Measurements from ENCODE around the gene ASGR2.
"Not testable (repeated sequence)": the region's sequence is repeated elsewhere in the genome, so short reads cannot be mapped to it uniquely, and the experiment has no call there.

The ASGR2 gene

DNA sequence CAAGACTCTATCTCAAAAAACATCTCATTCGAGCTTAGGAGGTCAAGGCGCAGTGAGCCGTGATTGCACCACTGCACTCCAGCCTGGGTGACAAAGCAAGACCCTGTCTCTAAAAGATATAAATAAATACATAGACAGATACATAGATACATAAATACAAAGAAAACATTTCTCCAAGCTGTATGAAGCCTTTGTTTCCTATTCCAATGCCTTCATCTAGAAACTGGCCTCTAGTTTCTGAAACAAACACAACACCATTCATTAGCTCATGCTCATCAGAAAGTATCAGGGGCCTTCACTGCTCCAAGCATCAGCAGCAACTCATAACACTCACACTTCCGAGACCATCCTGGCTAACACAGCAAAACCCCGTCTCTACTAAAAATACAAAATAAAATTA is 10.3 kb upstream of the ASGR2 start:
- DNase-seq (ENCODE audit: low read depth) = no peak

DNA sequence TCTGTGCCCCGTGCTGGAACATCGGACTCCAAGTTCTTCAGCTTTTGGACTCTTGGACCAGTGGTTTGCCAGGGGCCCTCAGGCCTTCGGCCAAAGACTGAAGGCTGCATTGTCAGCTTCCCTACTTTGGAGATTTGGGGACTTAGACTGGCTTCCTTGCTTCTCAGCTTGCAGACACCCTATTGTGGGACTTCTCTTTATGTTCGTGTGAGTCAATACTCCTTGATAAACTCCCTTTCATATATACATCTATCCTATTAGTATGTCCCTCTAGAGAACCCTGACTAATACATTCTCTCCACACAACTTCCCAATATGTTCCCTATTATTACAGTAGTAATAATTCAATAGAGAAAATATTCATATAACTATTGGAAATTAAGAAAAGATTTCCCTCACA is 9.2 kb upstream of the ASGR2 start:
- no peak for DNase-seq (ENCODE audit: low read depth)

DNA sequence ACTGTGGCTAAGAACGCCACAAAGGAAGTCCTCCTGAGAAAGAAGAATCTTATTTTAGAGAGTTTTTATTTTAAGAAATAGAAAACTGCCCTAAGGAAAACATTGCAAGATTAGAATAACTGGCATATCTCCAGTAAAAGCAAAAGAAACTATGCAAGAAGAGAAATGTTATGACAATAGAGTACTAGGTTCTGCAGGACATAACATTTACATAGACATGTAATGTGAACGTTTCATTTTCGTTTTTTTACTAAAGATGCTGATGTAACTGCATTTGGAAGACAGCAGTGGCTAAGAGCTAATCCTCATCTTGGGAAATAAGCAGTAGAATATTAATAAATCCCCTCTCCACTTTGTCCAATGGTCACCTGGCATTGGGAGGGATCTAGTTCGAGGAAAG is 7.8 kb upstream of the ASGR2 start:
- DNase-seq (ENCODE audit: low read depth) = no peak

DNA sequence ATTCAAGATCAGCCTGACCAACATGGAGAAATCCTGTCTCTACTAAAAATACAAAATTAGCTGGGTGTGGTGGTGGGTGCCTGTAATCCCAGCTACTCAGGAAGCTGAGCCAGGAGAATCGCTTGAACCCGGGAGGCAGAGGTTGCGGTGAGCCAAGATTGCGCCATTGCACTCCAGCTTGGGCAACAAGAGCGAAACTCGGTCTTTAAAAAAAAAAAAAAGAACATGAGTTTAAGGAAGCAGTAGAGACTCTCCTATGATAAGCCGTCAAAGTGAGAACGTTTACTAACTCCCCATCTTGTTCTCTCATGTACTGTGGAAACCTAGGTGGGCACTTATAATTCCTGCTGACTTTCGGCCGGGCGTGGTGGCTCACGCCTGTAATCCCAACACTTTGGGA is 6.0 kb upstream of the ASGR2 start:
- not testable (repeated sequence) for DNase-seq (ENCODE audit: low read depth)

DNA sequence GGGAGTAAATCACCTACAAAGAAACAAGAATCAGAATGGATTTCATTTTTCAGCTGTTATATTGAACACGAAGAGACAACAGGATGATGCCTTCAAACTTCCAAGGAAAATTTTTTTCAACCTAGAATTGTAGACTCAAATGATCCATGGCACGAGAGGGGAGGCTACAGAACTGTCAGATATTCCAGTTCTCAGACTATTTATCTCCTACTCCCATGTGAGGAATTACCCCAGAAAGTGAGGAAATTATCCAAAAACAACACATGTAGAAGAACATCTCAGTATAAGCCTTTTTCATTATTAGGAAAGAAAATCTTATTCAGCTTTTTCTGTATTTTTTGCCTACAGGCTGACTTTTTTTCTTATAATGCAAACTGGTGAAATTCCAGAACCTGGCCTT is 5.5 kb upstream of the ASGR2 start:
- no peak for DNase-seq (ENCODE audit: low read depth)

DNA sequence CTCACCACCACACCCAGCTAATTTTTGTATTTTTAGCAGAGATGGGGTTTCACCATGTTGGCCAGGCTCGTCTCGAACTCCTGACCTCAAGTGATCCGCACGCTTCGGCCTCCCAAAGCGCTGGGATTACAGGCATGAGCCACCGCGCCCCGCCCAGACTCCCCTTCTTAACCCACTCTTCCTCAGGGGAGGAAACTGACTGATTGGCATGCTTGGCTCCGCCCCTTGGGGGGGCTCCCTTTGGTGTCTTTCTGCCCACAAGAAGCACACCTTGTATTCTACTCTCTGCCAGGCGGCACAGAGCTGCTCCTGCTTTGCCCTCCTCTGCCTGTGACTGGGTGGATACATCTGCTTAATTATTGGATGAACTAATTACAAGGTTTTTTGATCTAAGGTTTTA is 4.7 kb upstream of the ASGR2 start:
- DNase-seq (ENCODE audit: low read depth) = no peak

DNA sequence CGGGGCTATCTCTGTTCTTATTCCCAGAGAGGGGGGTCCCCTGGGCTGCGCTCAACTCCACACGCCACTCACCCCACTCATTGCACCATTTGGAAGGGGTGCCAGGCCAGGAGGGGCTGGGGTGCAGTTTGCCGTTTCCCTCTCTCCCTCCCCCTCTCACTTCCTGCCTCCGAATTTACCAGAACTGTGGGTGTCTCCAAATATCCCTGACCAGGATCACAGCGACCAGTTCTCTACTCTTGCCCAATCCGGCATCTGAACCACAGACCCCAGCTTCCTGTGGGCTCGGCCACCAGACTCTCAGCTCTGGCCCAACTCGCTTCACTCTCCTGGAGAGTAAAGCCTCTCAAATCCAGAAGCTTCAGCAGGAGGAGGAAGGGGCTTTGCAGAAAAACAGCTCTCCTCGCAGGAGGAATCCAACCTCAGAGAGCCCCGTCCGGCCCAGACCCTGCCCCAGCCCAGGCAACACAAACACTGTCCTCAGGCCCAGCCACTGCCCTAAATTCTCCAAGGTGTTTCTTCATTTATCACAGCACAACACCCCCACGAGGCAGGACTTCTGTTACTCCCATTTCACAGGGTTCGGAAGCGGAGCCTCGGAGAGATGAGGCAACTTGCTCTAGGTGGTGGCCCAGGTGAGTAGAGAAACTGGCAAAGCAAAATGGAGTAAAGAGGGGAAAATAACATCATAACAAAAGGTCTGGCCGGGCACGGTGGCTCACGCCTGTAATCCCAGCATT is 423 bp upstream of the ASGR2 start:
- DNase-seq (ENCODE audit: low read depth) = no peak

DNA sequence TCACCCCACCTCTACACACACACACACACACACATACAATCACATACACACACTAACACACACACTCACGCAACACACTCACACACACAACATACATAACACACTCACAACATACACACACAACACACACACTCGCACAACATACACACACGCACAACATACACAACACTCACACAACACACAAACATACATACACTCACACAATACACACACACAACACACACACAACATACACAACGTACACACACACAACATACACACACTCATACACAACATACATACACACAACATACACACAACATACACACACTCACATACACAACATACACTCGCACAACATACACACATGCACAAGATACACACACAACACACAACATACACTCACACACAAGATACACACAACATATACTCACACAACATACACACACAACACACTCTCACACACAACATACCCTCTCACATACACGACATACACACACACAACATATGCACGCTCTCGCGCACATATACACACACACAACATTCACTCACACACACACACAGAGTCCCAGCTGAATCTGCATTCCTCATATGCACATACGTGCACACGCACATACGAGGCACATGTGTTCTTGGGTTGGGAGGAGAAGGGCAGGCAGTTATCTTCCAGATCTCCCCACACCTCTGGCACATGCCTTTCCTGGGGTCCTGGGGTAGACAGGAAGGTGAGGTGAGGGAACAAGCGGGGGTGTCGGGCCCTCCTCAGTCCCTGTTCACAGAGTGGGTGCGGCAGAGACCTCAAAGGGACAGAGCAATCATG is 1.1 kb downstream of the ASGR2 start:
- no peak for DNase-seq (ENCODE audit: low read depth)

DNA sequence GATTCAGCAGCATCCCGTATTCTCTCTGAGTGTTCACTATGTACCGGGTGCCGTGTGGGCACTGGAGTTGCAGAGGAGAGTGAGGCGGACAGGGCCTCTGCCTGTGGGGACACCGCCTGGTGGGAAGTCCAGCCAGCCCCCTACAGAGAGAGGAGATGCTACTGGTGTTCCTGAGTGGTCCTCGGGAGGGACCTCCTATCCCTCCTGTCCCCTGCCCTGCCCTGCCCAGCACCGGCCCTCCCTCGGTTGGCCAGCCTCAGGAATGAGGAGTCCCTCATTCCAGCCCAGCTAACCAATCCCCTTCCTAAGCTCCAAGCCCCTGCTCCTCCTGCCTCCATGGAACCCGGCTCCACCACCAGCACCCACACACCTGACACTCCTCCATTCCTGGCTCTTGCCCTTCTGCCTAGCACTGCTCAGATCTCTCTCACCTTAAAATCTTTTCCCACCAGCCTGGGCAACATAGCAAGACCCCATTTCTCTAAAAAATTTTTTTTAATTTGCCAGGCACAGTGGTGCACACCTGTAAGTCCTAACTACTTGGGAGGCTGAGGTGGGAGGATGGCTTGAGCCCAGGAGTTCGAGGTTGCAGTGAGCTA is 2.0 kb downstream of the ASGR2 start:
- no peak for DNase-seq (ENCODE audit: low read depth)

DNA sequence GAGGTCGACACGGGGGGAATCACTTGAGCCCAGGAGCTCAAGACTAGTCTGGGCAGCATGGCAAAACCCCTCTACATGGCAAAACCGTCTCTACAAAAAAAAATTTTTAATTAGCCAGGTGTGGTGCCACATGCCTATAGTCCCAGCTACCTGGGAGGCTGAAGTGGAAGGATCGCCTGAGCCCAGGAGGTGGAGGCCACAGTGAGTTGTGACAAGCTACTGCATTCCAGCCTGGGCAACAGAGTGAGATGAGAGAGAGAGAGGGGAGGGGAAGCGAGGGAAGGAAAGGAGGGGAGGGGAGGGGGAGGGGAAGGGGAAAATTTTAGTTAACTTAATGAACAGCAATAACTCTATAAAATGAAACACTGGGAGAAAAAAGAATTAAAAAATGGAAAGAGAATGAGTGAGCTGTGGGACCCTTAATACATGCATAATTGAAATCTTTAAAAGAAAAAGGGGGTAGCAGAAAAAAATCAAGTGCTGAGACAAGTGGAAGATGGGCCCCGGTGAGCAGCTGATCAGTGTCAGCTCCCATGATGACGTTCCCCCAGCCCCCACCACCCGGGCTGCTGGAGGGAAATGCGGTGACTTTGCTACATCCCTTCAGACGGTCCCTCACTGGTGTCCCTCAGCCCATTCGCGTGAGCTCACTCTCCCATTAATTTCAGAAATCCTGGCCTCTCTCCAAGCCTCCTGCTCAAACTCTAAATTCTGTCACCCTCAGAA is 2.7 kb downstream of the ASGR2 start:
- DNase-seq (ENCODE audit: low read depth) = no peak

DNA sequence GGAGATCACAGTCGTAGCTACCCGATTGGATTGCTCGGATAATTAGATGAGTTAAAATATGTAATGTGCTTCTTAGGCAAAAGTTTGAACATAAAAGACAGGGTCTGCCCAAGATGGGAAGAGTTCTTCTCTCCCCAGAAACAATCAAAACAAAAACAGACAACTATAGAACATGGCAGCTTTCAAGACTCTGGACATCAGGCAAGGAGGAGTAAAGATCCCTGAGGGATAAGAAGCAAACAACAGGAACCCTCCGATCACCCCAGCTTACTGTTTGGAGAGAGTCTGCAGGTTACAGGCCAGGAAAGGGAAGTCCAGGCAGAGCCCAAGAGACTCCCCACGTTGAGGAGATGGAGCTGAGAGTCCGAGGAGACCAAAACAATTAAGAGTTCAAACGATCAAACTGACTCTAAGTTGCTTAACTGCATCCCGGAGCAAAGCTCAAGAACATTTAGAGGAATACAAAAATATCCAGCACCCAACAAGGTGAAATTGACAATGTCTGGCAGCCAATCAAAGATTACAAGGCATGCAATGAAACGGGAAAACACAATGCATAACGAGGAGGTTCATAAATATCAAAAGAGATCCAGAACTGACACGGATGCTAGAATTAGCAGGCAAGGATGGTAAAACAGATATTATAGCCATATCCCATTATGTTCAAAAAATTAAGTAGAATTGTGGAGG is 3.9 kb downstream of the ASGR2 start:
- DNase-seq (ENCODE audit: low read depth) = no peak

DNA sequence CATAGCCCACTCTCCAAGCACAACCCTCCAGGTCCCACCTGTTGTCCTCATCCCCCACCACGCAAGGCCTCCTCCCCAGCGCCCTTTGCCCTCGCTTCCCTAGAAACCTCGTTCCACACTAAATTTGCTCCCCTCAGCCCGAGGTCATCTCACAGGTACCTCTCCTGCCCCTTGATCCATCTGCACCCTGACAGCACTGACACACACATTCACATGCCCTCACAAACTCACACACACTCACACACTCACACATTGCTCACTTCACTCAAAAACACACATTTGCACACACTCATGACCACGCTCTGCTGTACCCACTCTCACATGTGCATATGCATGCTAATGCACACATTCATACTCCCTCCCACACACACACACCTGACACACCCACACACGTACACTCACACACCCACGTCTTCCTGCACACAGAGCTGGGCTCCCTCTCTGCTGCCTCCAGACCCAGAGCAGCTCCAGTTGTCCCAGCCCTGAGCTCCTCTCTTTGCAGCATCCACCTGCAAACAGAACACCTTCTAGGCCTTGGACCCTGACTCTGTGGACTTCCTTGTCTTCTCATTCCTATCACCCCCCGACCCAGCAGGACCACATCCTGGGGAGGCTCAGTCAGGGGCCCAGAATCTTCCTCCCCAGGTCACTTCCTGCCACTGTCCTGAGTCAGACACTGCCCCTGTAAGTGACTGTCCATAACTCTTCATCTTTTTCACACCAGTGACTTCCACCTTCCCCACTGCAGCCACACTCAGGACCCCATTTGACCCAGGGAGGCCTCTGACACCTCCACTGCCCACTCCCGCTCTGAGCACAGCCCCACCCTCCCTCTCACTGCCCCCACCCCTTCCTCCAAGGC is 4.9 kb downstream of the ASGR2 start:
- DNase-seq (ENCODE audit: low read depth) = no peak

DNA sequence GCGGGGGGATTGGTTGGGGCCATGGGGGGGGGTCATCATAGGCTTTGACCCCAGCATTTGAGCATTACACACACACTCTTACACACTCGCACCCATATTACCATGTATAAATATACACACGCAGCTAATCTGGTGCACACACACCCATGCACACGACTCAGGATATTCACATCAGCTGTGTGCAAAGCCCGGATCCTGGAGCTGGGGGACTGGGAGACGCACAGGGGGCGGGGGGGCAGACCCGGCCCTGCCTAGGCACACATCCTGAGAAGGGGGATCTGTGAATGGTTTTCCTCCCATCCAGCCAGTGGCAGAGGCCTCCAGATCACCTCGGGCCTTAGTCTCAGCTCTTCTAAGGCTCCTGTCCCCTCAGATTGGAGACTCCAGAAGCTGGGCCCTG is 5.6 kb downstream of the ASGR2 start:
- DNase-seq (ENCODE audit: low read depth) = no peak

DNA sequence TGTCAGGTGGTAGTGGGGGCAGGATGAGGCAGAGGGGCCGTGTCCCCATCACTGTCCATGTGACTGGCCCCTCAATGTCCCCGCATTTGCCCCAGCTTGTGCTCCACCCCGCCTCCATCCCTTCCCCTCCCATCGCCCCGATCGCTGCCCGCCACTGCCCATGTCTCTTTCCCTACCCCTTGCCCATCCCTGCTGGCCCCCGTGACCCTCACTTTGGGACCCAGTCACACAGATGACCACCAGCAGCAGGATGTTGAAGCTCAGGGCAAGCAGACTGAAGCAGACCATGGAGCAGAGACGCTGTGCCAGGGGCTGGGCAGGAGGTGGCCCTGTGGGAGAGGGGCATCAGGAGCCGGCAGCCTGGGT is 6.1 kb downstream of the ASGR2 start:
- no peak for DNase-seq (ENCODE audit: low read depth)

DNA sequence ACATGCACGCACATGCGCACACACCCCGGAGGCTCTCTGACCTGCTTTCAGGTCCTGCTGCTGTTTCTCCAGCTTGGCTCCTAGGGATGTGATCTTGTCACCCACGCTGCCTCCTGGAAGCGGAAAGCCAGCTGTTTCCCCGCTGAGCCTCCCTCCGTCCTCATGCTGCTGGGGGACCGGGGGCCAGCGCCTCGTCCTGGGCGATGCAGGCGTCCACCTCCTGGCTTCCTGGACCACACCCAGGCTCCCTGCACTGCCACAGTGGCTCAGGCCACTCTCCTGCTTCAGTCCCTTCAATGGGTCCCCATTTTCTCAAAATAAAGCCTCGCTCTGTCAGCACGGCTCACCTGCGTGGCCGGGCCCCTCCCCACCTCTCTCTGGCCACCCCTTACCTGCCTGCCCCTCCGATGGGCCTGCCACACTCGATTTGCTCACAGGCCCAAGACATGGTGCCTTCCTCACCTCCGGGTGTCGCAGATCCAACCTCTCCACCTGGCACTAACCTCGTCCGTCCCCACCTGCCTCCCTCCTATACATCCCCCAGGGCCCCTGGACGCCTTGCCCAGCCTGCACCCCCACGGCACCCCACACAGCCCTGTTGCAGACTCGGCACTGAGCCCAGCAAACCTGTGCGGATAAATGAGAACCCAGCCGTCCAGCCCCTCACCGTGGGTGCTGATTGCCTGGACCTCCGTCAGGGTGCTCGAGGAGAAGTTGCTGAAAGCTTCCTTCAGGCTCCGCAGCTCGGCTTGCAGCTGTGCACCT is 6.6 kb downstream of the ASGR2 start:
- DNase-seq (ENCODE audit: low read depth) = no peak

DNA sequence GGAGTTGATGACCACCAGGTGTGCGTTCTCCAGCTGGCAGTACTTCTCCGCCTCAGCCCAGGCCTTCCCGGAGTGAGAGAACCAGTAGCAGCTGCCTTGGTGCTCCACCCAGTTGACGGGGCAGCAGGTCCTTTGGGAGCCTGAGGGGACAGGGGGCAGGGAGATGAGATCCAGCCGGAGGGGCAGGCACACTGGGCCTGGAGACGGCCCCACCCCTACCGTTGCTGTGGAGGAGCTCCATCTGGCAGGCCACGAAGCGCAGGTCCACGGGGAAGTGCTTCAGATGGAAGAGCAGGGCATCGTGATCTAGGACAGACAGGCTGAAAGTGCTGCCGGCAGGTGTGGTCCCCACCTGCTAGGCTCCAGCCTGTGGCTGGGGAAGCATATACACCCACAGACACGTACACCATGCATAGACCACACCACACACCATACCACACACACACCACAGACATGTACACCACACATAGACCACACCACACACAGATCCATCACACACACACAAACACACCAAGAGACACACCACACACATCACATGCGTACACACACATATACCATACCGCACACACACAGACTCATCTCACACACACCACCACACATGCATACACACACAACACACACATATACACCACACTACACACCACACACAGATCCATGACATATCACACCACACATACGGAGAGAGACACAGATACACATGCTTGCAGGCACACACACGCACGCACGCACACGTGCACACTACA is 7.4 kb downstream of the ASGR2 start:
- no peak for DNase-seq (ENCODE audit: low read depth)

DNA sequence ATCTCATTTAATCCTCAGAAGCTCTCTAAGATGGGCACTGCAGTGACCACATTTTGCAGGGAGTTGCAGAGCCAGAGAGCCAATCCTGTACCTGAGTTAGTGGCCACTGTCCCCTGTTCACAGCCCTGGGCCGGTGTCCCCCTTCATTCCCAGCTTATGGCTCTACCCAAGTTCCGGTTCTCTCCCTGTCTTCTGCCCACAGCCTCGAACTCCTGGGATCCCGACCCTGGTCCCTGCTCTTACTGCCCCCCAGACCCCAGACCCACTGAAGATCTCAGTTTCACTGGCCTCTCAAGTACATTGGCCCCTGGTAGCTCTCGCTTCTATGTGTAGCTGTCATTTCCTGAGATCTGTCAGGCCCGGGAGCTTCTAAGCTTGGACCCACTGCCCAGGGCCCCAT is 12.2 kb downstream of the ASGR2 start:
- no peak for DNase-seq (ENCODE audit: low read depth)

DNA sequence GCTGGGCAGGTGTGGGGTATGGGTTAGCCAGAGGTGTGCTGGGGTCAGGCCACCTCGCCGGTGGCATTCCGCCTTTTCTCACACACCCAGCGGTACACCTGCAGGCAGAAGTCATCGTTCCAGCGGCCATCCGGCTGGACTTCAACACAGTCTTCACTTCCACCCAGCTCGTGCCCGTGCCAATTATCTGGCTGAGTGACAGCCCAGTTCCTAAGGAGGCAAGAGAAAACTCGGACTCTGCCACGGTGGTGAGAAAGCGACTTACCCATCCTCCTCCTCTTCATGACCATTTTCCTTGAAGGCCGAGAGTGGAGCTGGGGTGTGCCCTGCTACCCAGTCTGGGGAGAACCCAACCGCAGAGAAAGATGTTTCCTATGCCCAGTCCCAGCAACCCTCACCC is 13.1 kb downstream of the ASGR2 start:
- no peak for DNase-seq (ENCODE audit: low read depth)

DNA sequence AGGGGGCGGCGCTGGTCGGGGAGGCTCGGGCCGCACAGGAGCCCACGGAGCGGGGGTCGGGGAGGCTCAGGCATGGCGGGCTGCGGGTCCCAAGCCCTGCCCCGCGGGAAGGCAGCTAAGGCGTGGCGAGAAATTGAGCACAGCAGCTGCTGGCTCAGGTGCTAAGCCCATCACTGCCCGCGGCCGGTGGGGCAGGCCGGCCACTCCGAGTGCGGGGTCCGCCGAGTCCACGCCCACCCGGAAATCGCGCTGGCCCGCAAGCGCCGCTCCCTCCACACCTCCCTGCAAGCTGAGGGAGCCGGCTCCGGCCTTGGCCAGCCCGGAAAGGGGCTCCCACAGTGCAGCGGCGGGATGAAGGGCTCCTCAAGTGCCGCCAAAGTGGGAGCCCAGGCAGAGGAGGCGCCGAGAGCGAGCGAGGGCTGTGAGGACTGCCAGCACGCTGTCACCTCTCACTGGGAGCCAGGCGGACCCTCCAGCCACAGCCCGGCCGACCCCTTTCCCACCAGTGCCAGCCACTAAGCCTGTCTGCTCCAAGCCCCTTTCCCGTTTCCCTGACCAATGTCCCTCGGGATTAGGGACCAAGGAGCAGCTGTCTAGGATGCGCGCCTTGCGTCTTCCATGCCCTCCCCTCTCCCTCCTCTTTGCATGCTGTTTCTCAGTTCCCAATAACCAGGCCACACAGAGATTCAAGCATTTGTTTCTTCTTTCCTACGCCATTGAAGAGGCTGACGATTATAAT is 13.8 kb downstream of the ASGR2 start:
- not testable (repeated sequence) for DNase-seq (ENCODE audit: low read depth)
